GM13977 (cell line): ENCODE results near the gene FLVCR2.

Source experiments
- DNase-seq: peaks from one replicate; pipeline ENCODE4 v3.0.0; 2012; ENCODE audit warnings: low spot score
- CTCF ChIP-seq: IDR thresholded peaks from 2 replicates; pipeline ENCODE4 v1.5.1; 2012; ENCODE audit warnings: mild to moderate bottlenecking, control low read depth; ENCODE audit not compliant: insufficient read depth; ENCODE audit errors: extremely low read depth, missing control alignments
- in situ Hi-C: fragments of 300-500 bp; cut with MboI; formaldehyde crosslinking; loops from one replicate; pipeline ENCODE4 v1.12.0; 2022; ENCODE audit warnings: low sequenced_read_pairs, low pct_unique_long_range_greater_than_20kb, mixed read lengths, inconsistent platforms; ENCODE audit not compliant: unreplicated experiment

Gene FLVCR2

GRCh38 chr14:75609606-75610475 is 31.4 kb downstream of the FLVCR2 start:
- no peak for DNase-seq
- in situ Hi-C loops = no loop called here
- TF ChIP-seq CTCF = no peak

DNA sequence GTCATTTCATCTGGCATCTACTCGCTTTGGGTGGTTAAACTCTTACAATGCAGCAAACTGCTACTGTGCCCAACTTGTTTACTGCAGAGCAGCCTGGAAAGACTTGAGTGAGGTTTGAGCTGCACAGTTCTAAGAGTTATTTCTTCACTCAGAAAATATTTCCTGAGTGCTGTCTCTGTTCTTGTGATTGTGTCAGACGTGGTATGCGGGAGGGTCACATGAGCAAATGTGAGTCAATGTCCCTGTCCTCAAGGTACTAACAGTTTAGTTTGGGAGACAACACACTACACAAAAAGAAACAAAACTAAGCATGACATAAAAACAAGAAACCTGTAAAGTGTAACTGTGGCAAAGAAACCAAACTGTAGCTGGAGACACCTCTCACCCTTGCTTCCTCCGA is 32.4 kb downstream of the FLVCR2 start:
- DNase-seq = no peak
- no peak for TF ChIP-seq CTCF

DNA sequence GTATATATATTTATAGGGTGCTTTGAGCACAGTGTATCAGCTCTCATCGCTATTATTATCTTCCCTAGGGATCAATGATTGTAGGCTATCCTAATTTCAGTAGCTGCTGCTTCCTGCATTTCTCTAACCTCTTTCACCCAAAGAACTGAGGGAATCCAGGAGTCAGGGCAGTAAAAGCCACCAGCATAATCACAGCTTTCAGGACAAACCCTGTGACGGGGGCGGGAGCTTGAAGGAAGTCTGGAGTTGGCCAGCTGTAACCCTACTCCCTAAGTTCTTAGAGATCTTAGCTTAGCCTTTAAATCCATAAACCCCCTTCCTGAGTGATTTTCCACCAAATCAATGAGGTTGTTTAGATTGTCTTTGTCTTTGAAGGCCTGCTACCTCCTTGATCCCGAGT is 33.7 kb downstream of the FLVCR2 start:
- TF ChIP-seq CTCF = no peak
- DNase-seq = no peak
- in situ Hi-C loops = no loop called here

More for the DNA sequence above, 32.4 kb downstream of the FLVCR2 start:
- in situ Hi-C loops = no loop called here

- no peak for TF ChIP-seq CTCF
- no peak for DNase-seq
- in situ Hi-C loops = no loop called here
These were observed 35.8 kb downstream of the FLVCR2 start for GRCh38 chr14:75614179-75614578.

DNA sequence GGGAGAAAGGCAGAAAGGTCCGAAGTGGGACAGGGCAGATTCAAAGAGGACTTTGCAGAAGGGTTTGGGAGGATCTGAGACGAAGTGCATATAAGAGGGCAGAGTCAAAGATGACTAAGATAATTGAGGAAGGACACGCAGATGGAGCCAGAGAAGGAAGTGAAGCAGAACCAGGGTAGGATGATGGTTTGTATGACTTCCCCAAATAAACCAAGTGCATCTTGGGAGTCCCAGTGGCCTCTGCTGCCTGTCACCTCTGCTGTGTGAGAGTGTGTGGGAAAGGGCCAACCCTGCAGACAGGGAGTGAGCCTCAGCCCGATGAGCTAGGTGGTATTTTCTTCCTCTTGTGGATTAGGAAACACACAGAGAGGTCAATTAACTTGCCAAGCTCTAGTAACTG is 36.8 kb downstream of the FLVCR2 start:
- no peak for TF ChIP-seq CTCF
- no peak for DNase-seq
- in situ Hi-C loops = no loop called here

GRCh38 chr14:75619548-75619947 is 41.1 kb downstream of the FLVCR2 start:
- in situ Hi-C loops = no loop called here
- TF ChIP-seq CTCF = no peak
- DNase-seq = no peak
